HG03469 (cell line): Measurements from ENCODE around the gene SEC61B.
A peak's percentile ranks its signal among the peaks of the same experiment; 100 is the strongest.

Experiments used
- ATAC-seq: cut with Tn5 transposase; IDR thresholded peaks from one replicate; pipeline ENCODE4 v1.9.1; 2021; ENCODE audit warnings: mild to moderate bottlenecking, moderate library complexity, moderate number of reproducible peaks; ENCODE audit not compliant: unreplicated experiment

The SEC61B gene

DNA sequence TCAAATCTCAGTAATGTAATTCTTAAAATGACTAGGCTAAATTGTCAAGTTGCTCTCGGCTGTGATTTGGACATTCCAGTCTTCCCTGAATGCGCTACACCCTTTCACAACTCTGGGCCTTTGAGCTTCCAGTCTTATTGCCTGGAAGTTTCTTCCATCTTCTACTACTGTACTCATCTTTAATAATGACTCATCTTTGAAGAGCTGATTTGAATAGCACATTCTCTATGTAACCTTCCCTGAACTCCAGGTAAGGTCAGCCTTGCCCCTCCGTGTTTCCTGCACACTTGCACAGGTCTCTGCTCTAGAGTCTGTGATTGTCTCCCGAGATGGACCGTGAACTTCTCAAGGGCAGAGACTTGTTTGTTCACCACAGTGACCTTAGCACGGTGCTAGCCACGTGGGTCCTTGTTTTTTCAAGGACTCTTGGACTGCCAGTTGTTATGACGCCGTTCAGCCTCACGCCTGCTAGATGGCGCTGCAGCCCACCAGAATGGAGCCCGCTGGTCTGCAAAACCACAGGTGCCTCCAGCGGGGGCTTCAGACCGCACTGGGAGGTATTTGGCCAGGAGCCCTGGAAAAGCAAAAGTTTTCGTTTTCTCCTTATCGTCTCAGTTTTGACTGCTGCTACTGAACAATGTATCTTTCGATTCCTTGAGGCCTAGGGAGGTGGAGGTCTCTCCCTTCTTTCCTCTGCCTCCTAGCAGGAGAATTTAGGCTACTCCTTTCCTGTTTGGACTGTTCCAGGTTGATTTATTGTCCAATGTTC is 44.4 kb downstream of the SEC61B start:
- ATAC-seq, result peak; percentile 30

GRCh38 chr9:99269416-99269815 is 47.3 kb downstream of the SEC61B start:
- no peak for ATAC-seq

DNA sequence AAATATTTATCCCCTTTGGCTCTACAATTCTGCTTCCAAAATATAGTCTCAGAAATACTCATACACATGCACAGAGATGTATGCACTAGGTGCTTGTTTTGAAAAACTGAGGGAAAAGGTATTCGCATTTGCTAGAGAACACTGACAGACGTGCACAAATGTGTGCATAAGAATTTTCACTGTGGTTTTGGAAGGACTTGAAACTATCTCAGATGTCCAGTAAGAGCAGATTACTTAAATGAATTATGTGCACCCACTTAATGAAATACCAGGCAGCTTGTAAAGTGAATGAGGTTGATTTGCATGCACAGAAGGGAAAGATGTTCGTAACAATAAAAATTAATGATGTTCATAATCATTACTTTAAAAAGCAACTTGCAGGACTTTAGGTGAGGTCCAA is 48.4 kb downstream of the SEC61B start:
- ATAC-seq, result no peak

- ATAC-seq, result no peak
Observed at GRCh38 chr9:99272836-99273235, 50.8 kb downstream of the SEC61B start.

DNA sequence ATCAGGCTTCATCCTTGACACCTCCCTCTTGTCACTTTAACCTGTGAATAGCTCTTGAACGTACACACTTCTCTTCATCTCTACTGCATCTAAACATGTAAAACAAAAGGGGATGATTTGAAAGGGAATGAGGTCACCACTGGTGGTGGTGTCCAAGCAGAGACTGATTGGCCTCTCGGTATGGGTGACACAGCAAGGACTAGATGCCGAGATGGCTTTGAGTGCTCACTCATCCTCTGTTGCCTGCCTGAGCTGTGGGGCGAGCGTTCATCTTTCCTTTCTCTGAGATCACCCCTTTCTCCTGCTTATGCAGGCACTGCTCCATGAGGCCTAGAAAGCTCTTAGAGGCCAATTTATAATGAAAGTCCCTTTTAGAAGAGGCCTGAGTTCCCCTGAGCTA is 51.9 kb downstream of the SEC61B start:
- no peak for ATAC-seq

DNA sequence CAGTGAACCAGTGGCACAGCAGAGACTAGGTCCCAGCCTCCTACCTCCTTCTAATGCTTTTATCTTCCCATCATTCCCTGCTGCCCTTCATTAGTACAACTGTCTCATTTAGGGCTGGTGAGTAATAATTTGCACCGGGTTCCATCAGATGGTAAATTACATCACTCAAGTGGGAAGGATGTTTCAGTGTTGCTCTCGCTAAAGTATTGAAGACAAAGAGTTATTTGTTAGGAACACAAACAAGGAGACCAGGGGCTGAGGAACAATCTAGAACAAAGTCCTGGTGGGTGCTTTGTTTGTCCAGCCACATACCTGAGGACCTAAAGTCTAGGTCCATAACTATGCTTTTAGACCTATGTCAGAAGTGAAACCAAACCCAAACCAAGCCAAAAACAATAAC is 52.4 kb downstream of the SEC61B start:
- no peak for ATAC-seq
